Measurements from ENCODE around the gene GRAMD4.

The GRAMD4 gene, protein sequence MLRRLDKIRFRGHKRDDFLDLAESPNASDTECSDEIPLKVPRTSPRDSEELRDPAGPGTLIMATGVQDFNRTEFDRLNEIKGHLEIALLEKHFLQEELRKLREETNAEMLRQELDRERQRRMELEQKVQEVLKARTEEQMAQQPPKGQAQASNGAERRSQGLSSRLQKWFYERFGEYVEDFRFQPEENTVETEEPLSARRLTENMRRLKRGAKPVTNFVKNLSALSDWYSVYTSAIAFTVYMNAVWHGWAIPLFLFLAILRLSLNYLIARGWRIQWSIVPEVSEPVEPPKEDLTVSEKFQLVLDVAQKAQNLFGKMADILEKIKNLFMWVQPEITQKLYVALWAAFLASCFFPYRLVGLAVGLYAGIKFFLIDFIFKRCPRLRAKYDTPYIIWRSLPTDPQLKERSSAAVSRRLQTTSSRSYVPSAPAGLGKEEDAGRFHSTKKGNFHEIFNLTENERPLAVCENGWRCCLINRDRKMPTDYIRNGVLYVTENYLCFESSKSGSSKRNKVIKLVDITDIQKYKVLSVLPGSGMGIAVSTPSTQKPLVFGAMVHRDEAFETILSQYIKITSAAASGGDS

DNA sequence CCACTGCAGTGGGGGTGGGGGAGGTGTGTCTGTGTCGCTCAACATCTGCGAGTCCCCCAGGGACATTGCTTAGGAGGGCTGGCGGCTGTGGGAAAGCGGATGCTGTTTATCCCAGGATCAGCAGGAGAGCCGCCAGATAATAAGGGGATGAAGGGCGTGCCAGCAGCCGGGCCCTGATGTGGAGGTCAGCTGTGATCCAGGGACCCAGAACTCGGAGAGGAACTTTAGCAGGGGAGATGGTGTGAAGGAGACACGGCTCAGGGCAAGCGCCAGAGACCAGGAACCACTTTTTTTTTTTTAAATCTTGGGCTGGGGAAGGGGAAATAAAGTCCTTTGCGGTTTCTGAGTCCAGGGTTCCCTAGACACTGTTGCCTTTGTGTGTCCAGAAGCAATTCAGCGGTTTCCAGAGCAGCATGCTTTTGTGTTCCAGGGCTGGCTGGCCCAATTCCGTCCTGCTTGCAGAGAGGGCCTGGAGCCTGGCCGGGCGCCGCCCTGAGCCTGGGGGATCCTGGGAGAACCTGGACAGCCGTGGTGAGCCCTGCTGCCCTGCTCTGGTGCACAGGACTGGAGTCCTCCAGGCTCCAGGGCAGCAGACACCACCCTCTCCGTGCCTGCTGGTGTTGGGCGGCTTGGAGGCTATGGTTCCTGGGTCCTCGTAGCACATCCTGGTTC, at the start of gene GRAMD4:
GRAMD4 (plus strand) TSS at position 557 of the 672 bp plus-strand sequence. CDS start 6,414 bp downstream, outside the sequence.
- DNase-seq, result no peak

DNA sequence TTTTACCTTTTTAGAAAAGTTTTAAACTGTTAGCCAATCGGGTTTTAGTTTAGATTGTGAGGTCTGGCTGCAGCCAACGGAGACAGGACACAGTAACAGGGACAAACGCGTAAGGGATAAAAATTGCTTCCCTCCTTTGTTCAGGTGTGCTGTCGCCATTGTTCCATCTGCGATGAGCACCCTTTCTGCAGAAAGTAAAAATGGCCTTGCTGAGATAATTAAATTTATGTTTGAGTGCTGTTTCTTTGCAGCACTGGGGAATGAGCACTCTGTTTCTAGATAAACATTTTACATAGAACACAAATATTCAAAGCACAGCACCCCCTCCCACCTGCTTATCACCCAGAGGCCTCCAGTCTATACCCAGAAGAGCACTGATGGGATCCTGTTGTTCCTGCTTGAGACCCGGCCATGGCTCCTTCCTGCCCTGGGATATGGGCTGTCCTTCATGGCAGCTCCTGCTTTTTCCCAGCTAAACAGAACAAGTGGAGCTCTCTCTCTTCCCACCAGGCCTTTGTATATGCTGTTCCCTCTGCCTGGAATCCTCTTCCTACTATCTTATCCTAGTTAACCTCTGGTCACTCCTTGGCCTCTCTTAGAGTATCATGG, 48.4 kb upstream of the GRAMD4 start:
- no peak for DNase-seq

DNA sequence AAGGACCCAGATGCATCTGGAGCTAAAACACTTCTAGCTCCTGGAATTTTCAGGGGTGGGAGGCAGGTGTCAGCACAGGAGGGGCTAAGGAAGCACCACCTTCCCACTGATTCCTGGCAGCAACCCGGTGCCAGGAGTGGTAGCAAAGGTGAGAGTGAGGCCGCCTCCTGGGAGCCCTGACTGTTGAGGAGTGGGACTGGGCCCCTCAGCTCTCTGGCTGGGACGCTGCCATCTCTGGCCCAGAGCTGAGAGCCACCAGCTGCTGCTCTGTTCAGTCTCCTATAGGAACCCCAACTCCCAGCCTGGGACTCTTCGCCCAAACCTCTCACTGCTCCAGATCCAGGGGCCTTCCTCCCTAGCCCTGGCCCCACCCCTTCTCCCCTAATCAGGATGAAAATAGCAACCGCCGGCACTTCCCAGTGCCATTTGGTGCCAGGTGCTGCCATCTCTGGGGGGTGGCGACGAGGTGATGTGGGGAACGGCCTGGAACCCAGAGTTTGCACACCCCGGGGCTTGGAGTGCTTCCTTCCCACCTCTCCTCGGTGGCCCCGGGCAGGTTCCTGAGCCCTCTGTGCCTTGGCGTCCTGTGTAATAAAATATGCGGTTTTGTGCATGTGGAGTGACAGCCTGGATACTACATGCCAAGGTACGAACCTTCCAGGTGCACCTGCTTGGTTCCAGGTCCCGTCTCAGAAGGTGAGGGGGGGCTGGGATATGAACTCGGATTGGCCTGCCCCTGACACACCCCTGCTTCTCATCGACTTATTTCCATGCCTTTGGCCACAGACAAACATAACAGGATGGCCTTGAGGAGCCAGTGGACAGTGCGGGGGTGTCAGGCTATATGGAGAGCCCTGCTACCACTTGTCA, 47.0 kb upstream of the GRAMD4 start:
- no peak for DNase-seq

DNA sequence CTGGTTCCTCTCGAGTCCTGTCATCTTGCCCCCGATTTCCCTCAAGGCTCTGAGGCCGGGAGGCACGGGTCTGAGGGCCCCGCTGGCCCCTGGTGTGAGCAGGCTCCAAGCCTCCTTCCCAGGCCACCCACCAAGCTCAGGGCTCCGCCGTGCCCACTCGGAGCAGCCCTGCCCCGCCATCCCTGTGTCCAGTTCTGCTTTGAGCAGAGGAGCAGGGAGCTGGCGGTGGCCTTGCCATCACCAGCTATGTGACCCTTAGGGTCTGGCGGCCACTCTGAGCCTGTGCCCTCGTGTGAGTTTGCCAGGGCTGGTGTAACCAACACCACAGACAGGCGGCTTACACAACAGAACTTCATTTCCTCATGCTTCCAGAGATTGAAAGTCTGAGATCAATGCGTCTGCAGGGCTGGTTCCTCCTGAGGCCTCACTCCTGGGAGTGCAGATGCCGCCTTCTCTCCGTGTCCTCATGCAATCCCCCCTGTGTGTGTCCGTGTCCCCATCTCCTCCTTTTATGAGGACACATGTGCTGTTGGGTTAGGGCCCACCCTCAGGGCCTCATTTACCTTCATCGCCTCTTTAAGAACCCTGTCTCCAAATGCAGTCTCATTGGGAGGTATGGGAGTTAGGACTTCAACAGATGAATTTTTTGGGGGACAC, 46.3 kb upstream of the GRAMD4 start:
- DNase-seq, result no peak

DNA sequence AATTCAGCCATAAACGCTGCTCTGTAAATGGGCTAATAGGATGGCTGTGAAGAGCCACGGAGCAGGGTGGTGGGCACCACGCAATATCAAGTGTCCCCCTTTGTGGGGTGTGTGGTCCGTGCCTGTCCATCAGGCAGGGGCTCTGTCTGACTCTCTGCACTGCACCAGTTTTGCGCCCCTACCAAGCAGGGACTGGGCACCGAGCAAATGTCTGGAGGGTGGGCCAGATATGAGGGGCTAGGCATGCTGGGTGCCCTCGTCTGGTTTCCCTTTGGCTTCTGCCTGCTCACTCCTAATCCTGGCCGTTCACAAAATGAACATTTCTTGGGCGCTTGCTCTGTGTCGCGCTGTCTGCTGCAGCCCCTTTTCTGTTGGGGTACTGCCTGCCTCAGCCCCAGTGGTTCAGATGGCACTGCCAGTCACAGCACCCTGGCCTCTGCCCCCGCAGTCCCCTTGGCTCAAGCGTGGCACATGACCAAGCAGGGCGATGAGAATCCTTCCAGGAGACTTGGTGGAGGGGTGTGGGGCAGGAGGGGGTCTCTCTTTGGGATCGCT, 45.7 kb upstream of the GRAMD4 start:
- no peak for DNase-seq

DNA sequence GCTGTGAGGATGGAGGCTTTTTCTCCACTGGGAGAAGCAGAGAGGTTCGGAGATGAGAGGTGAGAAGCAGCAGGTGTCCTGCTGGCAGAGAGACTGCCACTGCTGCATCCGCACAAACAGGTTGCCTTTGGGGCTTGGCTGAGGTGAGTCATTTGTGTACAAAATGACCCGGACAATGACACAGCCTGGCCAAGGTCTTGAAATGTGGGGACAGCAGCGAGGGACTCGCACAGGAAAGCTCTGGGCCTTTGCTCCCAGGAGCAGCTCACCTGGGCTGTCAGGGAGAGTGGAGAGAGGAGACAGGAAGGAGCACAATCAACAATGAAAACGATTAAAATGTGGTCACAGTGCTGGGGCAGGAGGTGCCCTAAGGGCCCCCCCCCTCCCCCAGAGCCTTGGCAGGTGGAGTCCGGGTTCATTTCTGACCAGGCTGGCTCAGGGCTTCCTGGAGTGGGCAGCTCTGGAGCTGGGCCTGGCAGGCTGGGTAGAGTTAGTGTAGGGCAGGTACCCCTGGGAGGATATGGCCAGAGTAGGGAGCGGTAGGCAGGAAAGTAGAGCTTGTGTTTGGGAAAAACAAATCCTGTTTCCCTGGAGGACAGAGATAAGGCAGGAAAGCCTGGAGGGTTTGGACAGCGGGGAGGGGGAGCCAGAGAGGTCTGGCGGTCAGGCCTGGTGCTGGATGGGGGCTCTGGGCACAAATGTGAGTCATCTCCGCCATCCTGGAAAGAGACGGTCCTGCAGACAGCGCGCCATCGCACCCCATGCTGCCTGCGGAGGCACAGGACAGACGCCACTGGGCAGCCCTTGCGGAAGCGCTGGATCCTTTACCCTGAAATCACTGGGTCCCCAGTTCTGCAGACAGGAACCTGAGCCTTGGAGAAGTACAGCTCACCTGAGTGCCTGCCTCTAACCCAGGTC, 44.9 kb upstream of the GRAMD4 start:
- DNase-seq, result no peak

DNA sequence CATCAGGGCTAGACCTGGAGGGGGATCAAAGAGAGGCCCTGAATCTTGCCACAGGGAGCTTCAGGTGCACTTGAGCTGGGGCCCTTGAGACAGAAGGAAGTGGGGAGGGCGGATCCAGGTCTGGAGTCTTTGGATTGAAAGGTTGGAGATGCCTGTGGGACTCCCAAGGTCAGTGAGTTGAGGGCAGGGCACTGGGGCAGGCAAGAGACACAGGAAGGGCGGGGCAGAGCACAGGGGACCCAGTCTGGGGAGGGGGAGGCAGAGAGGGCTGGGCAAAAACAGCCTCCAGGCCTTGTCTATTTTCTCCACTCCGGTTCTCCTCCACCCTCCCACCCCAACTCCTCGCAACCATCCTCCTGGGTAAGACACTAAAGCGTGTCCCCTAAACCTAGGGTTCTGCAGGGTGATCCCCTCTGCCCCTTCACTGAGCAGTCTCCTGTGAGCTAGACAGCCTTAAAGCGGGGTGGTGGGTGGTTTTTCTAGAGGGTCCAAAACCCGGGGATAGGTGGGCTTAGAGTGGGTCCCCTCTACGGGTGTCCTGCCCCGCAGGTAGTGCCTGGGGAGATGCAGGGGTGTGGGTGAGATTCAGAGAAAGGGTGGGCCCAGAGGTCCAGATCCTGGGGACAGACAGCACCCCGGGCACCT, 44.2 kb upstream of the GRAMD4 start:
- DNase-seq, result no peak

DNA sequence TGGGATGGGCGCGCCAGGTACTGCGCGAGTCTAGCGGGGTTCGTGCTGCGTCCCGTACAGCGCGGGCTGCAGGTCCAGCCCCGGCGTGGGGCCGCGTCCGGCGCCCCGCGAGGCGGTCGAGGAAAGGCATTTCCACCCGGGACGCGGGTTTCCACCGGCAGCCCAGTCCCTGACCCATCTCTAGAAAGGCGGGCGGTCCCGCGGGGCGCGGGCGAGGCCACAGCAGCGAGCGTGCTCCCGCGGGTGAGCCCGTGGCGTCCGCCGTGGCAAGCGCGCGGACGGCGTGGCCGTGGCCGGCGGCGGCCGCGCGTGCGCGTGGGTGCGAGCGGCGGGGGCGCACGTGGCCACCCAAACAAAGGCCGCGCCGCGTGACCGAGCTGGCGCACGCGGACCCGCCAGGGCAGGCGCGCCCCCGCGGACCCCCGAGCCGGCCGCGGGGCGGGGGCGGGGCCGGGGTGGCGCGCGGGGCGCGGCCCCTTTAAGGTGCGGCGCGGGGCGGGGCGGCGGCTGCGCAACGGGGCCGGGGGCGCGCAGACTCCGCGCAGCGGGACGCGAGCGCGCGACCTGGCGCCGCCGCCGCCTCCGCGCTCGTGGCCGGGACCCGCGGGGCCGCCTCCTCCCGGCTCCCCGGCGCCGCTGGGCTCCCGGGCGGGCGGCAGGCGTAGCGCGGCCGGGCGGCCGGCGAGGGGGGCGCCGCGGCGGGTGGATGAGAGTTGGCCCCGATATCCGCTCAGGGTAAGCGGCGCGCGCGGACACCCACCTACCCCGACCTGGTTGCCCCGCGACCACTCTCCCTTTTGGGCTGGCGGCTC, 43.4 kb upstream of the GRAMD4 start:
- peak; percentile 50 for DNase-seq

DNA sequence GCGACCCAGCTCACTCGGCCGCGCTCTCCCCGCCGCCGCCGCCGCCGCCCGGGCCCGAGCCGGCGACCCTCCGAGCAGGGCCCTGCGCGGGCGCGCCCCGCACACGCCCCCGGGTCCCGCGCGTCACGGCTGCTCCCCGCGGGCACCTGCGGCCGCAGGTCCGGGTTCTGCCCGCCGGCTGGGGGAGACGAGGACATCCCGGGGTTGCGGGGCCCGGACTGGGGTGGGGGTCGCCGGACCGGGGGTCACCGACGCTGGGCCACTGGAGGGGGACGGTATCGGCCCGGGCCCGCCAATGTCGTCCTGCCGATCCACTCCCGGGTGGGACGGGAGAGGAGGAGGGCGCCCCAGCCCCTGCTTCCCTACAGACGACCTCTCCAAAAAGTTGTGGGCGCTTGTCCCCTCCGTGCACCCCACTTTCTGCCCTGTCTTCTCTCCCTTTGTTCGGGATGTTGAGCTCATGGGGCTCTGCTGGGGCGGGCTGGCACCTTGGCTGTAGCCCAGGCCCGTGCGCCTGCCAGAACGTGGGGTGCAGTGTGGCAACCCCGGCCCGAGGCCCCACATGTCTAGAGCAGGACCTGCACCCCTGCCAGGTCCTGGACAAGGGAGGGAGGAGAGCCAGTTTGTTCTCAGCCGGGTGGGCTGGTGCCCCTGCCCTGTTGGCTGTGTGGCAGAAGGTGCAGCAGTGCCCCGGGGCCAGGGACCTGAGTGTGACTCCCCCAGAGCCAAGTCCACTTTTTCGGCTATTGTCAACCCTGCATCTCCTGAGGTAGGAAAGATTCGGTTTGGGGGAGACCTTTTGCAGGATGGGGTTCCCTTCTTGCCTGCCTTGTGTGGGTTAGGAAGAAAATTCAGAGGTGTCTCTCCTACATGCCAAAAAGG, 42.6 kb upstream of the GRAMD4 start:
- no peak for DNase-seq

DNA sequence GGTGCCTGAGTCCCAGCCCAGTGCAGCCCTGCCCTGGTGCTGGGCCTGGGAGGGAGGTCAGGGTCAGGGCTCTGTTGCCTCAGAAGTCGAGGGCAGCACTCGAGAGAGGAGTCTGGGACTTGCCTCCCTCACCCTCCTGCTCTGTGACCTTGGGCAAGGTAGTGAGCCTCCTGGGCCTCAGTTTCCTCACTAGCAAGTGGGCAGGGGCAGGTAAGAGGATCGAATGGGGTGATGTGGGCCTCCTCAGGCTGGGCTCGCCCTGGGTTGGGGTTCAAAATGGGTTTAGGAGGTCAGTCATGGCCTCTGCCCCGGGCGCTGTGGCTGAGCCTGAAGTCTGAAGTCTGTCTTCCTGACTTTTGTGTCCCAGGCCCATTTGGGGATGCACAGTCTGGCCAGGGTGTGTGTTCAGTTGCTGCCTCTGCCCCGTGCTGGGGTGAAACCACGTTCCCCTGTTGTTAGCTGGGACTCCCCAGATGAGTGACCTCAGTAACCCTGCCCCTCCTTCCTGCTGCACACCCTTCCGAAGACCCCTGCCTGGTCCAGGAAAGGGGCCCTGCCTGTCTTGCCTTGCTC, 41.8 kb upstream of the GRAMD4 start:
- DNase-seq, result no peak

DNA sequence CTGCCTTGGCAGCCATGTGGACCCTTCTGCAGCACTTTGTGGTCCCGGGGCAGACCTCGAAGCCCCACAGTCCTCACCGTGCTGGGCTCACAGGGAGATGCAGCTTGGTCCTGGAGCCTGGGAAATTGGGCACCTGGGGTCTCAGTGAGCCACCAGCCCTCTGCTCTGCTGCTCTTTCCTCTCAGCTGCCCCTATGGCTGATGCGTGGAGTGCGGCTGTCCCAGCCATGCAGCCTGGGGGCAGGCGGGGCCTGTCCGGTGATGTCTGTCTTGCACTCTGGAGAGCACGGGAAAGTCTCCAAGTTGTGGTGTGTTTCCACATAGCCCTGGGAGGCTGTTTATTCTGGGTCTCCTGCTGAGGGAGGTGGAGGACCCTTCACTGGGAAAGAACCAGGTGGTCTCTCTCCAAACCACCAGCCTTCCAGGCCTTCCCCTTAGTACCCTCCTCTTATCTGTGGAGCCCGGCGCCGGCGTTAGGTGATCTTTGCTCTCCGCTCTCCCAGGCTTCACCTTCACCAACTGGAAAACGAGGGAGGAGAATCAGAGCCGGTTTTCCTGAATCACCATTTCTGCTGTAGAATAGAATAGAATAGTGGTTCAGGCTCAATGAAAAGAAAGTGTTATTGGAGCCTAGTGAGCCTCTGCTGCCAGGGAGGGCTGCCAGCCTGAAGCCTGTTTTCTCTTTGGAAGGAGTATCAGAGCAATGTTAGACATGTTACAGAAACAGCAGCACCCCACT, 41.2 kb upstream of the GRAMD4 start:
- DNase-seq, result no peak

DNA sequence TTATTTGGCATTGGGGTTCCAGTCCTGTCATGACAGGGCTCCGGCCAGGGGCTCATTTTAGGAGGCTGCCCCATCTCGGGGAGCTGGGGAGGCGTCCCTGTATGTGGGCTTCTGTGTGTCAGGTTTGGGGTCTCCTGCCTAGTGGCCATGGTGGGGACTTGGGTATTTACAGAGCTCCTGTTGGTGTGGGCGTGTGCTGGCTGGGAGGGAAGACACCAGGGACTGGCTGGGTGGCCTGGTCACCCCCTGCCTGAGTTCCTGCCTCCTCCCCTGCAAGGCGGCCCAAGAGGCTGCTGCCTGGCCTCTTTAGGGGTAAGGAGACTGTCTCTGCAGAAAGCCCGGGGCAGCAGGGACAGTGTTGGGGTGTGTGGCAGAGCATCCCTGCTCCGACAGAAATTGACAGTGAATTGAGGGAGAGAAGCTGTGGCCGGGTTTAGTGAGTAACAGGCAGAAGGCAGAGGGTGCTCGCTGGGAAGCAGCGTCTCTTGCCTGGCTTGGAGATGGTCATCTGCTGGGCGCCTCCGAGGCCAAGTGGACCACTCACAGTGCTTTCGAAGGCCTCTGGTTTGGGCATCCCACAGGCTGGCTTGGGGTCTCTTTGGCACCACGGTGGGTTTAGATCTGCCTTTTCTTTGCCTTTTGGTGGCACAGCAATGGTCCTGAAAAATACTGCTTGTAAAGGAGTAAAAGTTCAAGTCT, 40.3 kb upstream of the GRAMD4 start:
- DNase-seq, result no peak

DNA sequence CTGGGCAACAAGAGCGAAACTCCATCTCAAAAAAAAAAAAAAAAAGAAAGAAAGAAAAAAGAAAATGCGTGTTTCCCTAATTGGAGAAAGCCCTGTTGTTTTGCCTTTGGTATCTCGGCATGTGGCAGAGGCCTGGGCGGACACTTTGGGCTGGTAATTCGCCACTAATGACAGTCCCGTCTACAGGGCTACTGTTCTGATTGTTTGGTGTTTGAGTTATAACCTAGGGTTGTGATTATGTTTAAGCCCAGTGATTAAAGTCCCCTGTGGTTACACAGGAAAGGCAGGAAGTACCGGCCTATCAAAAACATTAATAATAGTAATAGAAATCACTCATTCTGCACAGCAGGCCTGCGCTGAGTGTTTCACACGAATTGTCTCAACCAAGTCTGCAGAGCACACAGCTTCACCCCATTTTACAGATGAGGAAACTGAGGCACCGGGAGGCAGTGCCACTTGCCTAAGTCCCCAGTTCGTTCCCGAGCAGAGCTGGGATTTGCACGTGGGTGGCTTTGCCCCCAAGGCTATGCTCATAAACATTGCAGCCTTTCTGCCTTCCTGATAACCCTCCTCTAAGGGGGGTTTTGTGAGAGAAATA, 39.1 kb upstream of the GRAMD4 start:
- no peak for DNase-seq

DNA sequence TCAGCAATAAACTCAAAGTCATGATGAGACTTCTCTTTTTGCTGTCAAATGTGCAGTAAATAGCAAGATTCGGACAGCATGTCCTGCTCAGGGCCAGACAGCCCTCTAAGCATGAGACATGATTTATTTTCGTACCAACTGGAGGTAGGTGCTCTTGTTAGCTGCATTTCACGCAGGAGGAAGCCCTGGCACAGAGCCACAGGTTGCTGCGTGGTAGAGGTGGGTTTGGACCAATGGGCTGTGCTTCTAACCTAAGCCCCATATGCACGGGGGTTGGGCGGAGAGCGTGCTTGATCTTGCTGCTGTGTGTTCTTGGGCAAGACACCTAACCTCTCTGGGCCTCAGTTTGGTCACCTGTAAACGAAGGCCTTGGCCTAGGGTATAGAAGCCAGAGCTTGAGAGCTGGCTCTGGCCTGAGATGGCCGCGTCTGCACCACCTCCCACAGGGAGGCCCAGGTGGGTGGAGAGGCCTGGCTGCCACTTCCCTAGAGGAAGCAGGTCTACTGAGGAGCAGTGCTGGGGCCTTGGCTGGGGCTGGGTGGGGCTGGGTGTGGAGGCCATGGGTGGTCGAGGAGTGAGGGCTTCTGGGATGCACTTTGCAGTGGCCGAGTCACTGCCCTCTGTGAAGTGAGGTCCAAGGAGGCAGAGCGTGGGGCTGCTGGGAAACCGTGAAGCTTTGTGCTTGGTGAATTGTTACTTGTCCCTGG, 38.5 kb upstream of the GRAMD4 start:
- DNase-seq, result no peak

DNA sequence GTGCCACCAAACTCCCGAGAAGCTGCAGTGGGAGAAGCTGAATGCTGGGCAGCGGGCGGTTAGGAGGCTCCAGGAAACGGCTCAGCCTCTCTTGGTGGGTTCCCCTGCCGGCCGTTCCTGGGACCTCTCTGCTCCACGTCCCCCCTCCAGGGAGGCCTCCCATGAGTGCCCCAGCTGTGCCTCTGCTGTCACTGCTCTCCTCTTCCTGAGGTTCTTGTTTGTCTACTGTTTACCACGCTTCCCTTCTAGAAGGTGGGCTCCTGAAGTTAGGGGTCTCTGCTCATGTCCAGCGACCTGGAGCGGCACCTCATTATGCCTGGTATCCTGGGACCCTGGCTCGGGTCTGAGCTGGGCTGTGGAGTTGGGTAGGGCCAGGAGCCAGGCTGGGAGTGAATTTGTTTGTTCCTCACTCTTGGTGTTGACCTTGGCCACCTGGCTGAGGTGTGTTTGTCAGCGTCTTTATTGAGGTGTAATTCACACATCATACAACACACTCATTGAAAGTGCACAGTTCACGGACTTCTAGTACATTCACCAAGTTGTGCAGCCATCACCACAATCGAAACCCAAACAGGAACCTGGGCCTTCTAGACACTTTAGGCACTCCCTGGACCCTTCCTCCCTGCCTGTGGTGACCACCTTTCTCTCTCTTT, 37.8 kb upstream of the GRAMD4 start:
- no peak for DNase-seq
